ENCODE measurements around the gene CLPSL1. TPM values are rescaled to one million over a fixed set of nuclear protein-coding genes. Genes with fewer than 3 reads are reported as not detected.
"Not testable (repeated sequence)": the region's sequence is repeated elsewhere in the genome, so short reads cannot be mapped to it uniquely, and the experiment has no call there.

The CLPSL1 gene, protein sequence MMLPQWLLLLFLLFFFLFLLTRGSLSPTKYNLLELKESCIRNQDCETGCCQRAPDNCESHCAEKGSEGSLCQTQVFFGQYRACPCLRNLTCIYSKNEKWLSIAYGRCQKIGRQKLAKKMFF
- not detected in 2 replicates for total RNA-seq (2012; rRNA removed)

DNA sequence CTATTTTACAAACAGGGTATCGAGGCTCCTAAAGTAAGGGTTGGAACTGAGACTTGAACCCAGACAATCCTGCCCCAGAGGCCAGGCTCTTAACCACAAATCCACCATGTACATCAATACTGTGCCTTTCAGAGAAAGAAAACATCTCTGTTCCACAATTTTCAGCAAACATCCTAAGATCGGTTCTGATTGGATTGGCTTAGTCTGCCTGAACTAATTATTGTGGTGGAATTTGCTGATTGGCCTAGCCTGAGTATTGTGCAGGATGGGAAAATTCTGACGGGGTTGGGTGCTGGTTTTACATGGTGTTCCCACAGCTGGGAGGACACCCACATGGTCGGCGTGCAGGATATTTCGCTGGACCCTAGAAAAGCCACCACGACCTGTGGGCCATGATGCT, at the start of gene CLPSL1:
Gene CLPSL1 (plus strand): TSS at position 301 of the 400 bp plus-strand sequence. CDS start 92 bp downstream, at position 393.
- Histone ChIP-seq H3K9ac (ENCODE audit: low read depth, low read length) (no peak within 1 kb of the TSS), H3K27me3 (ENCODE audit: control insufficient read depth, insufficient read depth, low read length) (peaks cover 67% of the 10 kb centered on the region), H3K4me3 (ENCODE audit: low read length) (no peak within 1 kb of the TSS), H3K4me1 (ENCODE audit: control insufficient read depth, insufficient read depth, low read length) (peaks cover 3% of the 10 kb centered on the region), H3K9me3 (replicated peaks; ENCODE audit: low read length) (no peaks in the 10 kb centered on the region), H3K36me3 (ENCODE audit: insufficient read depth, low read length) (no peaks in the 10 kb centered on the region), H3K4me2 (ENCODE audit: low read length) (no peak within 1 kb of the TSS)

DNA sequence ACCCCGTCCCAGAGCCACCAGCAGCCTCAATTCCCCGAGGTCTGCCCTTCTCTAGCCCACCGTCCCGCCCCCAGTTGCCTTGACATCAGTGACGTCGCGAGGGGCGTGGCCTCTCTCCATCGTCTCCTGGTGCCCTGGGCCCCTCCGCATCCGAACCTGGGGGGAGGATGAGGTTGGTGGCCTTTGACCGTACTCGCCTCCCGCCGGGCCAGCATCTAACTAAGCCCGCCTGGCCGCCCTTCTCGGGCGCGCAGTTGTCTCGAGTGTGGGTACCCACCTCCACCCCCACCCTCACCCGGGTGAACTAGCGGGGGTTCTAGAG, 49.4 kb upstream of the CLPSL1 start:
- H3K4me2 ChIP-seq (ENCODE audit: low read length) = peak overlapping the region; percentile 94
- H3K9me3 ChIP-seq (replicated peaks; ENCODE audit: low read length) = no peaks in the 10 kb centered on the region
- H3K9ac ChIP-seq (ENCODE audit: low read depth, low read length) = peak overlapping the region; percentile 94
- no peaks in the 10 kb centered on the region for H3K36me3 ChIP-seq (ENCODE audit: insufficient read depth, low read length)
- H3K27me3 ChIP-seq (ENCODE audit: control insufficient read depth, insufficient read depth, low read length) = no peaks in the 10 kb centered on the region
- H3K4me1 ChIP-seq (ENCODE audit: control insufficient read depth, insufficient read depth, low read length) = peaks cover 78% of the 10 kb centered on the region
- peak overlapping the region; percentile 72 for H3K4me3 ChIP-seq (ENCODE audit: low read length)

DNA sequence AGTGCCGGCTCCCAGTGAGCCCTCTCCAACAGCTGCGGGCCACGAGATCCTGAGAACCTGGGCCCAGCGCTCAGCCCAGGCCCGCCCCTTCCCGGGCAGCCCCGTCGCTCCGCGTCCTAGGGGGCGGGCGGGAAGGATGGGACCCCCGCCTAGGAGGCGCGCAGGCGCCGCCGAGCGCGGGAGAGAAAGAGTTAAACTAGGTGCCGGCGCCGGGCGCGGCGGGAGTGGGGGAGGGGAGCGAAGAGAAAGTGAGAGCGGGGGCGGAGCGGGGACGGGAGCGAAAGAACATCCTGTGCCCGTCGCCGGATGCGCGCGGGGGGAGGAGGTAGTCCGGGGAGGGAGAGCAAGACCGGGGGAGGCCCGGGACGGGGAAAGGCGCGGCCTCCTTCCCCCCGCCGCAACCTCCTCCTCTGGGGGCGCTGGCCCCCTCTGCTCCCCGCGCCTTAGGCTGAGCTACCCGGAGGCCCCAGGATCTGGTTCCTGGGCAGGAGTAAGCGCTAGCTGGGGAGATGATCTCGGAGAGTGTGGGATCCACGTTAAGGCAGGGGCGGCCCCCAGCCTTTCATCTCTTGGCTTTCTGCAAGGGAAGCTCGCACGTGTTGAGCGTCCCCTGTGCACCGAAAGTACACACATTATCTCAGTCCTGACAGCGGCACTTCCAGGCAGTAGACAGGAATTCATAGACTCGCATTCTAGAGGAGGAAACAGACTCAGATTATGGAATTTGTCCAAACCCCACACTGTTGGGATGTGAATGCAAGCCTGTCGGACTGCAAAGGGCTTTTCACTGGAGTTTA, 48.9 kb upstream of the CLPSL1 start:
- Histone ChIP-seq H3K36me3 (ENCODE audit: insufficient read depth, low read length) (no peaks in the 10 kb centered on the region), H3K9ac (ENCODE audit: low read depth, low read length) (peak overlapping the region; percentile 94), H3K4me1 (ENCODE audit: control insufficient read depth, insufficient read depth, low read length) (peaks cover 72% of the 10 kb centered on the region), H3K4me3 (ENCODE audit: low read length) (peak overlapping the region; percentile 72), H3K27me3 (ENCODE audit: control insufficient read depth, insufficient read depth, low read length) (no peaks in the 10 kb centered on the region), H3K9me3 (replicated peaks; ENCODE audit: low read length) (no peaks in the 10 kb centered on the region), H3K4me2 (ENCODE audit: low read length) (peak overlapping the region; percentile 94)

DNA sequence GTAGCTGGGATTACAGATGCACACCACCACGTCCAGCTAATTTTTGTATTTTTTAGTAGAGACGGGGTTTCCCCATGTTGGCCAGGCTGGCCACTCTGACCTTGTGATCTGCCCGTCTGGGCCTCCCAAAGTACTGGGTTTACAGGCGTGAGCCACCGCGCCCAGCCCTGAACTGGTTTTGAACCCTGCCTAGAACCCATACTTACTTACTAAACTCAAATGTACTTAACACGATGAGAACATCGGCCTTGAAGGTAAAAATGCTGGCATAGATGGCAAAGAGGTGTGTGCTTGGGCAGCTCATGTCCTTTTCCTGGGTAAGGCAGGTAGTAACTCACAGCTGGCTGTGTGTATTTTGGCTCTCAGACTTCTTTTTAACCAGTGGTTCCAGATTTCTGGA, 47.2 kb upstream of the CLPSL1 start:
- no peaks in the 10 kb centered on the region for H3K27me3 ChIP-seq (ENCODE audit: control insufficient read depth, insufficient read depth, low read length)
- no peak overlapping the region for H3K4me2 ChIP-seq (ENCODE audit: low read length)
- no peak overlapping the region for H3K9ac ChIP-seq (ENCODE audit: low read depth, low read length)
- no peaks in the 10 kb centered on the region for H3K9me3 ChIP-seq (replicated peaks; ENCODE audit: low read length)
- H3K4me1 ChIP-seq (ENCODE audit: control insufficient read depth, insufficient read depth, low read length) = peaks cover 57% of the 10 kb centered on the region
- H3K36me3 ChIP-seq (ENCODE audit: insufficient read depth, low read length) = no peaks in the 10 kb centered on the region
- no peak overlapping the region for H3K4me3 ChIP-seq (ENCODE audit: low read length)

DNA sequence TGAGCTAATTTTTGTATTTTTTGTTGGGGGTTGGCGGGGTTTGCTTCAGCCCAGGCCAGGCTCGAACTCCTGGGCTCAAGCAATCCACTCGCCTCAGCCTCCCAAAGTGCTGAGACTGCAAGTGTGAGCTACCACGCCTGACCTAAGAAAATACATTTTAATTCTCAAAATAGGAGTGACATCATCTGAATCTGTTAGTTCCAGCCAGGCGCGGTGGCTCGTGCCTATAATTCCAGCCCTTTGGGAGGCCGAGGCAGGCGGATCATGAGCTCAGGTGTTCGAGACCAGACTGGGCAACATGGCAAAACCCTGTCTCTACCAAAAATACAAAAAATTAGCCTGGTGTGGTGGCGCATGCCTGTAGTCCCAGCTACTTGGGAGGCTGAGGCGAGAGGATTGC, 46.5 kb upstream of the CLPSL1 start:
- H3K9ac ChIP-seq (ENCODE audit: low read depth, low read length); H3K4me2 ChIP-seq (ENCODE audit: low read length); H3K36me3 ChIP-seq (ENCODE audit: insufficient read depth, low read length); H3K9me3 ChIP-seq (replicated peaks; ENCODE audit: low read length); H3K4me3 ChIP-seq (ENCODE audit: low read length); H3K27me3 ChIP-seq (ENCODE audit: control insufficient read depth, insufficient read depth, low read length): not testable (repeated sequence)
- H3K4me1 ChIP-seq (ENCODE audit: control insufficient read depth, insufficient read depth, low read length) = peaks cover 51% of the 10 kb centered on the region

DNA sequence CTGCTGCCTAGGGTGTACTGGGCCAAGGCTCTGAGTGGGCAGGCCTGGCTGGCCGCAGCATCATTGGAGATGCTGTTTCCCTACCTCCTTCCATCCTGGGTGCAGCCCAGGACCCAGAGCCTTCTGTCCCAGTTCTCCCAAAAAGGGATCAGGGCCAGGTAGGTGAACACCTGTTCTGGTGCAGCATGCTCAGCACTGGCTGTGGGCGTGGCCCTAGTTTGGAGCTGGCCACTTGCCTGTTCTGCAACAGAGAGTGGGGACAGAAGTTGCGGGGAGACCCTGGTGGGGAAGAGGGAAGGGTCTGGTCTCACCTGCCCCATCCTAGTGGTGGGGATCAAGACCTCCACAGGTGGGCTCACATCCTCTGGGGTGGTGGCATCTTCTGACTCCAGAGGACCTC, 45.4 kb upstream of the CLPSL1 start:
- H3K4me1 ChIP-seq (ENCODE audit: control insufficient read depth, insufficient read depth, low read length) = peaks cover 40% of the 10 kb centered on the region

DNA sequence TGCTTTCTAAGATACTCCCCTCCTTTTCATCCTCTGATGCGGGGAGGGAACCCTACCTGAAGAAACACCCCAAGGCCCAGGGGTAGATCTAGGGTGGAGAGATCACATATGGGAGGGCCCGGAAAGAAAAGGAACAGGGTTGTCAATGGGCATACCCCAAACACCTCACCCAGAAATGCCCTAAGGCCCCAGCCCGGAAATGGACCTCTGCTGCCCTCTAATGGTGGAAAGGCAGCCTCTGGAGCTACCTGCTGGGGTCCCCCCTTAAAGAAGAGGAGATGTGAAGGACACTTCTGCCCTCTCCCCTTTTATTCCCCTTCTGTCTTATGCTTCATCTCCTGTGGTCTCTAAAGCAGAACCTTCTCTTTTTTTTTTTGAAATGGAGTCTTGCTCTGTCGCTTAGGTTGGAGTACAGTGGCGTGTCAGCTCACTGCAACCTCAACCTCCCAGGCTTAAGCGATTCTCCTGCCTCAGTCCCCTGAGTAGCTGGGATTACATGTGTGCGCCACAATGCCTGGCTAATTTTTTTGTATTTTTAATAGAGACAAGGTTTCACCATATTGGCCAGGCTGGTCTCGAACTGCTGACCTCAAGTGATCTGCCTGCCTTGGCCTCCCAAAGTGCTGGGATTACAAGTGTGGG, 44.4 kb upstream of the CLPSL1 start:
- Histone ChIP-seq H3K4me1 (ENCODE audit: control insufficient read depth, insufficient read depth, low read length) (peaks cover 33% of the 10 kb centered on the region), H3K9ac (ENCODE audit: low read depth, low read length) (no peak overlapping the region), H3K36me3 (ENCODE audit: insufficient read depth, low read length) (no peaks in the 10 kb centered on the region), H3K27me3 (ENCODE audit: control insufficient read depth, insufficient read depth, low read length) (no peaks in the 10 kb centered on the region), H3K4me3 (ENCODE audit: low read length) (no peak overlapping the region), H3K9me3 (replicated peaks; ENCODE audit: low read length) (no peaks in the 10 kb centered on the region), H3K4me2 (ENCODE audit: low read length) (no peak overlapping the region)

More for the DNA sequence above, 45.4 kb upstream of the CLPSL1 start:
- H3K4me3 ChIP-seq (ENCODE audit: low read length) = no peak overlapping the region
- H3K9ac ChIP-seq (ENCODE audit: low read depth, low read length) = no peak overlapping the region
- H3K4me2 ChIP-seq (ENCODE audit: low read length) = no peak overlapping the region
- no peaks in the 10 kb centered on the region for H3K36me3 ChIP-seq (ENCODE audit: insufficient read depth, low read length)
- no peaks in the 10 kb centered on the region for H3K27me3 ChIP-seq (ENCODE audit: control insufficient read depth, insufficient read depth, low read length)
- no peaks in the 10 kb centered on the region for H3K9me3 ChIP-seq (replicated peaks; ENCODE audit: low read length)

DNA sequence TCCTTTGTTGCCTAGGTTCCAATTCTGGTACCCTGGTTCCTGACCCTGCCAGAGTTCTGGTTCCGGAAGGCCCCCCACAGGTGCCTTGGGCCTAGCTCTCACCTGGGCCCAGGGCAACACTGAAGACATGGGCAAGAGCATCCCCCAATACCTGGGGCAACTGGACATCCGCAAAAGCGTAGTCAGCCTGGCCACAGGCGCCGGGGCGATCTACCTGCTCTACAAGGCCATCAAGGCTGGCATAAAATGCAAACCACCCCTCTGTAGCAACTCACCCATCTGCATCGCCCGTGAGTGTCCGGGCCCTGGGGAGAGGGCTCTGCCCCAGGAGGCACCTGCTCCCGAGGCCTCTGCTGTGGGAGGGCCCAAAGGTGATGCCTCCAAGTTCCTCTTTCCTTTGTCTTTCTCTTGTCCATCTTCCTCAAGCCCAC, 43.8 kb upstream of the CLPSL1 start, which contains the start of gene ARMC12:
Gene ARMC12 (plus strand): TSS at position 51 of the 431 bp plus-strand sequence. CDS start 77 bp downstream, at position 128.
- Histone ChIP-seq H3K9ac (ENCODE audit: low read depth, low read length) (no peak within 1 kb of the TSS), H3K36me3 (ENCODE audit: insufficient read depth, low read length) (no peaks in the 10 kb centered on the region), H3K4me2 (ENCODE audit: low read length) (no peak within 1 kb of the TSS), H3K4me3 (ENCODE audit: low read length) (no peak within 1 kb of the TSS), H3K27me3 (ENCODE audit: control insufficient read depth, insufficient read depth, low read length) (no peaks in the 10 kb centered on the region), H3K9me3 (replicated peaks; ENCODE audit: low read length) (no peaks in the 10 kb centered on the region), H3K4me1 (ENCODE audit: control insufficient read depth, insufficient read depth, low read length) (peaks cover 30% of the 10 kb centered on the region)

DNA sequence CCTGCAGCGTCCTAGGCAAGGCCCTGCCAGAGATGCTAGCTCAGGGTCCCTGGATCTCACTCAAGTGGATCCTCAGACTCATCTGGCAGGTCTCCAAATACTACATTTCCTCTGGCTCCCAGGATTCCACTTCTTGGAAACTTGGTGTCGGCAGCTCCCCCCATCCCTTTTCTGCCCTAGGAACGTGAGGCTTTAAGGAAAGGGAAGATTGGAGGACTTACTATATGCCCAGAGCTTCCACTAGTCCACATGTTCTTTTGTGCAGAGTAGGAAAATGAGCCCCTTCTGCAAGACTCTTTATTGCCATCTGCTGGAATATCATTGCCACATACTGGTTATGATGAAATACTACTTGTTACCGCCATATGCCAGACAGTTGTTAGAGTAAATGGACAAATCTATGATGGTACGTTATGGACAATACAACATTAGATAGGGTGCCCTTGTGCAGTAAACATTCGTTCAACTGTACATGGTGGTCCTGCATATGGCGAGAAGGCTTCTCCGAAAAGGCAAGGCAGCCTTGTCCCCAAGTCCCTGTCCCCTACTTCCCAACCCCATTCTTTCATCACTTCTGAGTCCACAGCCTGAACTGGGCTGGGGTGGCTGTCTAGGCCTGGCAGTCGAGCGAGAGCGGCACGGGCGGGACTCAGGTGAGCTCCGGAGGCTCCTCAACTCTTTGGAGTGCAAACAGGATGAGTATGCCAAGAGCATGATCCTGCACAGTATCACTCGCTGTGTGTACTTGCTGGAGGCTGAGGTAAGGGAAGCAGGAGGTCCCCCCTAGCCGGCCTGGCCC, 43.2 kb upstream of the CLPSL1 start:
- peaks cover 23% of the 10 kb centered on the region for H3K4me1 ChIP-seq (ENCODE audit: control insufficient read depth, insufficient read depth, low read length)
- no peak overlapping the region for H3K4me2 ChIP-seq (ENCODE audit: low read length)
- no peak overlapping the region for H3K4me3 ChIP-seq (ENCODE audit: low read length)
- no peaks in the 10 kb centered on the region for H3K36me3 ChIP-seq (ENCODE audit: insufficient read depth, low read length)
- no peak overlapping the region for H3K9ac ChIP-seq (ENCODE audit: low read depth, low read length)
- H3K9me3 ChIP-seq (replicated peaks; ENCODE audit: low read length) = no peaks in the 10 kb centered on the region
- no peaks in the 10 kb centered on the region for H3K27me3 ChIP-seq (ENCODE audit: control insufficient read depth, insufficient read depth, low read length)

DNA sequence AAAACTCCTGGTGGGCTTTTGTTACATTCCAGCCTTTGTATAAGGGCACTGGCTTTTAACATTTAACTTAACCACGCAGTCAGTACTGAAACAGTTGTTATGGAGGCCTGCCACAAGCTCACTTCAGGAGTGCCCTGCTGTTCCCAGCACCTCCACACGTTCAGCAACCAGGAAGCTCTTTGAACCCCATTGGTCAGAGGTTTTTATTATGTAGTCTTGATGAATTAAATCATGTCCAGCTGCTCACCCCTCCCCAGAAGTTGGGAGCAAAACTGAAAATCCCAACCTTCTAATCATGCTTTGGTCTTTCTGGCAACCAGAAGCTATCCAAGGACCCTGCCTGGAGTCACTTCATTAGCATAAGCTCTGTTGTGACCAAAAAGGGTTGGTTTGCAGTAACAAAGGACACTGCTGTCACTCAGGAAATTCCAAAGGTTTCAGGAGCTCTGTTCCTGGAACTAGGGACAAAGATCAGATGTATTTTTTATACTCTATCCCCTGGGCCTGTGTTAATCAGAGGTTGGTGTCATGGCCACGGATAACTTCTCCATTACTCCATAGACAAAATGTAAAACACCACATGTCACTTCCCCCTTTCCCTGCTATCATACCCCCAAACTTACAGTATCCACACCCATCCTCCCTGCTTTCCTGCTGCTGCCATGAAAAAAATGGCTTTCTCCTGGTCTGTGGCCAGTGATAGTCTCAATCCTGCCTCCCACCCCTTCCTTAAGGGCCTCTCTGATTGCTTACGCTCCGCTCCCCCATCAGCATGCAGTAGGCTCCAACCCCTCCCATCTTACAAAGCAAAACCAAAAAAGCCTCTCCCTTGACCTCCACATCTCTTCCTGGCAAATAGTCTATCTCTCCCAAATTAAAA, 40.9 kb upstream of the CLPSL1 start:
- Histone ChIP-seq H3K9ac (ENCODE audit: low read depth, low read length) (no peak overlapping the region), H3K4me2 (ENCODE audit: low read length) (no peak overlapping the region), H3K4me1 (ENCODE audit: control insufficient read depth, insufficient read depth, low read length) (peaks cover 8% of the 10 kb centered on the region), H3K9me3 (replicated peaks; ENCODE audit: low read length) (no peaks in the 10 kb centered on the region), H3K4me3 (ENCODE audit: low read length) (no peak overlapping the region), H3K36me3 (ENCODE audit: insufficient read depth, low read length) (no peaks in the 10 kb centered on the region), H3K27me3 (ENCODE audit: control insufficient read depth, insufficient read depth, low read length) (peaks cover 3% of the 10 kb centered on the region)

Measured in skeletal muscle satellite cell (primary cell).